Measurements from ENCODE around the gene CSF2.

DNA sequence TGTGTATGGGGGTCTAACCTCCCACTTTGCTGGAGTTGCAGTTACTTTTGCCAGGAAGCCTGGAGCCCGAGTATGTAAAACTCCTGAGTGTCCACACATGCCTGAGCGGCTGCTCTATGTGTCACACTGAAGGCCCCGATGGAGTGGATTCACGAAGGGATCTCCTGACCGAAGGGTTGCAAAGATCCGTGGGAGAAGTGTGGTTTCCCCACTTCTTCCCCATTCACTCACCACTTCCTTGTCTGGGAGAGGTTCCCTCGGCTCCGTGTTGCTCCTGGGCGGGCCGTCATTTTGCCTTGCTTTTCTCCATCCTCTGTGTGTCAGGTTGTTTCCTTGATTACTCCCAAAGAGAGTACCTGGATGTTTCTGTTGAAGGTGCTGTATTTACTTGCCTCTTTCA lies 29.4 kb upstream of the CSF2 start:
- TF ChIP-seq, protein P1, sequence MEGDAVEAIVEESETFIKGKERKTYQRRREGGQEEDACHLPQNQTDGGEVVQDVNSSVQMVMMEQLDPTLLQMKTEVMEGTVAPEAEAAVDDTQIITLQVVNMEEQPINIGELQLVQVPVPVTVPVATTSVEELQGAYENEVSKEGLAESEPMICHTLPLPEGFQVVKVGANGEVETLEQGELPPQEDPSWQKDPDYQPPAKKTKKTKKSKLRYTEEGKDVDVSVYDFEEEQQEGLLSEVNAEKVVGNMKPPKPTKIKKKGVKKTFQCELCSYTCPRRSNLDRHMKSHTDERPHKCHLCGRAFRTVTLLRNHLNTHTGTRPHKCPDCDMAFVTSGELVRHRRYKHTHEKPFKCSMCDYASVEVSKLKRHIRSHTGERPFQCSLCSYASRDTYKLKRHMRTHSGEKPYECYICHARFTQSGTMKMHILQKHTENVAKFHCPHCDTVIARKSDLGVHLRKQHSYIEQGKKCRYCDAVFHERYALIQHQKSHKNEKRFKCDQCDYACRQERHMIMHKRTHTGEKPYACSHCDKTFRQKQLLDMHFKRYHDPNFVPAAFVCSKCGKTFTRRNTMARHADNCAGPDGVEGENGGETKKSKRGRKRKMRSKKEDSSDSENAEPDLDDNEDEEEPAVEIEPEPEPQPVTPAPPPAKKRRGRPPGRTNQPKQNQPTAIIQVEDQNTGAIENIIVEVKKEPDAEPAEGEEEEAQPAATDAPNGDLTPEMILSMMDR (conservative IDR thresholded peaks at IDR 0.05 in 1 of 2, IDR thresholded peaks at IDR 0.05 in 1 of 2; ENCODE audit: extremely low read depth in 1 of 2, insufficient read depth in 1 of 2, low read depth in 1 of 2, low read length in 2 of 2) = no peak
- TF ChIP-seq EZH2 (IDR thresholded peaks at IDR 0.05; ENCODE audit: borderline replicate concordance, low read length) = no peak

Data from mammary epithelial cell (primary cell).